ENCODE results near the gene PLCB4. TPM values are rescaled to one million over a fixed set of nuclear protein-coding genes. Genes with fewer than 3 reads are reported as not detected.

The PLCB4 gene
- total RNA-seq, 1 experiment from 2014 or later = 0.91 TPM

GRCh38 chr20:9488063-9488462 is 419.2 kb downstream of the PLCB4 start:
- Mint-ChIP-seq H3K4me3 (ENCODE audit: unreplicated experiment) (no peak overlapping the region), H3K27me3 (ENCODE audit: insufficient read depth, unreplicated experiment) (peaks cover 1% of the 10 kb centered on the region), H3K4me1 (ENCODE audit: insufficient read depth, unreplicated experiment) (no peaks in the 10 kb centered on the region), H3K27ac (ENCODE audit: low read depth, unreplicated experiment) (no peak overlapping the region), H3K9me3 (ENCODE audit: unreplicated experiment) (no peaks in the 10 kb centered on the region), H3K36me3 (ENCODE audit: insufficient read depth, unreplicated experiment) (no peaks in the 10 kb centered on the region)
- BruUV-seq (replicated peaks) = no TSS peak
- no peak for DNase-seq (ENCODE audit: unreplicated experiment)
- no peak for TF ChIP-seq CTCF (IDR thresholded peaks at IDR 0.05; ENCODE audit: unreplicated experiment)
- CTCF ChIA-PET = no interaction called here
- POLR2A ChIA-PET = no interaction called here
- intact Hi-C loops (cut with micrococcal nuclease) = no loop called here

GRCh38 chr20:9490161-9490560 is 421.3 kb downstream of the PLCB4 start:
- ChIA-PET CTCF (no interaction called here), POLR2A (no interaction called here)
- Mint-ChIP-seq H3K9me3 (ENCODE audit: unreplicated experiment) (peaks cover 8% of the 10 kb centered on the region), H3K27ac (ENCODE audit: low read depth, unreplicated experiment) (no peak overlapping the region), H3K36me3 (ENCODE audit: insufficient read depth, unreplicated experiment) (no peaks in the 10 kb centered on the region), H3K4me1 (ENCODE audit: insufficient read depth, unreplicated experiment) (no peaks in the 10 kb centered on the region), H3K4me3 (ENCODE audit: unreplicated experiment) (no peak overlapping the region), H3K27me3 (ENCODE audit: insufficient read depth, unreplicated experiment) (no peaks in the 10 kb centered on the region)
- intact Hi-C loops (cut with micrococcal nuclease) = no loop called here
- TF ChIP-seq CTCF (IDR thresholded peaks at IDR 0.05; ENCODE audit: unreplicated experiment) = no peak
- DNase-seq (ENCODE audit: unreplicated experiment) = no peak
- no TSS peak for BruUV-seq (replicated peaks)

GRCh38 chr20:9490631-9491030 is 421.7 kb downstream of the PLCB4 start:
- H3K27me3 Mint-ChIP-seq (ENCODE audit: insufficient read depth, unreplicated experiment) = no peaks in the 10 kb centered on the region
- POLR2A ChIA-PET = no interaction called here
- CTCF ChIA-PET = interaction anchor here (0.7 kb wide), 1 partner anchor 127 kb away, joined by 3 read pairs; no protein-coding TSS in a partner anchor
- no peaks in the 10 kb centered on the region for H3K4me1 Mint-ChIP-seq (ENCODE audit: insufficient read depth, unreplicated experiment)
- H3K9me3 Mint-ChIP-seq (ENCODE audit: unreplicated experiment) = peaks cover 10% of the 10 kb centered on the region
- H3K36me3 Mint-ChIP-seq (ENCODE audit: insufficient read depth, unreplicated experiment) = no peaks in the 10 kb centered on the region
- TF ChIP-seq CTCF (IDR thresholded peaks at IDR 0.05; ENCODE audit: unreplicated experiment) = no peak
- no peak for DNase-seq (ENCODE audit: unreplicated experiment)
- intact Hi-C loops (cut with micrococcal nuclease) = no loop called here
- H3K4me3 Mint-ChIP-seq (ENCODE audit: unreplicated experiment) = no peak overlapping the region
- no peak overlapping the region for H3K27ac Mint-ChIP-seq (ENCODE audit: low read depth, unreplicated experiment)
- no TSS peak for BruUV-seq (replicated peaks)

- no TSS peak for BruUV-seq (replicated peaks)
- H3K4me1 Mint-ChIP-seq (ENCODE audit: insufficient read depth, unreplicated experiment) = no peaks in the 10 kb centered on the region
- H3K36me3 Mint-ChIP-seq (ENCODE audit: insufficient read depth, unreplicated experiment) = no peaks in the 10 kb centered on the region
- POLR2A ChIA-PET = no interaction called here
- no peaks in the 10 kb centered on the region for H3K27me3 Mint-ChIP-seq (ENCODE audit: insufficient read depth, unreplicated experiment)
- H3K4me3 Mint-ChIP-seq (ENCODE audit: unreplicated experiment) = no peak overlapping the region
- H3K27ac Mint-ChIP-seq (ENCODE audit: low read depth, unreplicated experiment) = no peak overlapping the region
- H3K9me3 Mint-ChIP-seq (ENCODE audit: unreplicated experiment) = peaks cover 17% of the 10 kb centered on the region
- no peak for DNase-seq (ENCODE audit: unreplicated experiment)
- intact Hi-C loops (cut with micrococcal nuclease) = no loop called here
- CTCF ChIA-PET = interaction anchor here (0.6 to 0.7 kb wide), 3 partner anchors 126 to 919 kb away, joined by 3 read pairs; no protein-coding TSS in a partner anchor
- TF ChIP-seq CTCF (IDR thresholded peaks at IDR 0.05; ENCODE audit: unreplicated experiment) = no peak
Measured at GRCh38 chr20:9491324-9491723, 422.4 kb downstream of the PLCB4 start.

All from MCF 10A (cell line).